CD4-positive, alpha-beta T cell treated with Interleukin-6 at 100 ng/mL for 8 hours (primary cell): ENCODE measurements around the gene DRD4.

Experiments used
- DNase-seq: peaks from one replicate; pipeline ENCODE4 v3.0.0-alpha.2; 2020; ENCODE audit warnings: mixed read lengths, low spot score

The DRD4 gene

GRCh38 chr11:623349-623869 lies 13.7 kb upstream of the DRD4 start:
- no peak for DNase-seq

DNA sequence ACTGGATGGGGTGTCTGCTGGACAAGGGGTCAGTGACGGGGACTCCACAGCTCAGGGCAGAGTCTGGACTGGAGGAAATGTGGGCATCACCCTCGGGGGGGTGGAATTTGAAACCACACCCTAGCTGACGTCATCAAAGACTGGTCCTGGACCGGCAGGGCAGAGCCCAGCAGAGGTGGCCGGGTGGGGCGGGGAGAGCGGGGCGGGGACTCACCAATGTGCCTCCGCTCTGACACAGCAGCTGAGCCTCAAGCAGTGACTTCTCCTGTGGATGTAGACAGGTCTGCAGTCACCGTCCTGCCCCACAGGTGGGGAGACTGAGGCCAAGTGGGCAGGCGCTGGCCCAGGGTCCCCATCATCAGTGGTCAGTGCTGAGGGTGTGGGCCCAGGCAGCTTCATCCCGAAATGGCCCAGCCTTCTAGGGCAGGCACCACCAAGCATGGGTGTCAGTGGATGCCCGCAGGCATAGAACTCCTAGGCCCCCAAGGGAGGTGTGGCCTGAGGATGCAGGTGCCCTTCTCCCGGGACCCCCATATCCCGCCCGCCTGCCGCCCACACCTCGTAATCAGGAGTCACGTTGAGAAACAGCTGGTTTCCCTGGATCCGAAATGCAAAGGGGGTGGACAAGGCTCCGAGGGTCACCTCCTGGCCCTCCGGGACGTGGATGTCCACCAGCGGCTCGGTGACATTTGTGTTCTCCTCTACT lies 12.9 kb upstream of the DRD4 start:
- no peak for DNase-seq

DNA sequence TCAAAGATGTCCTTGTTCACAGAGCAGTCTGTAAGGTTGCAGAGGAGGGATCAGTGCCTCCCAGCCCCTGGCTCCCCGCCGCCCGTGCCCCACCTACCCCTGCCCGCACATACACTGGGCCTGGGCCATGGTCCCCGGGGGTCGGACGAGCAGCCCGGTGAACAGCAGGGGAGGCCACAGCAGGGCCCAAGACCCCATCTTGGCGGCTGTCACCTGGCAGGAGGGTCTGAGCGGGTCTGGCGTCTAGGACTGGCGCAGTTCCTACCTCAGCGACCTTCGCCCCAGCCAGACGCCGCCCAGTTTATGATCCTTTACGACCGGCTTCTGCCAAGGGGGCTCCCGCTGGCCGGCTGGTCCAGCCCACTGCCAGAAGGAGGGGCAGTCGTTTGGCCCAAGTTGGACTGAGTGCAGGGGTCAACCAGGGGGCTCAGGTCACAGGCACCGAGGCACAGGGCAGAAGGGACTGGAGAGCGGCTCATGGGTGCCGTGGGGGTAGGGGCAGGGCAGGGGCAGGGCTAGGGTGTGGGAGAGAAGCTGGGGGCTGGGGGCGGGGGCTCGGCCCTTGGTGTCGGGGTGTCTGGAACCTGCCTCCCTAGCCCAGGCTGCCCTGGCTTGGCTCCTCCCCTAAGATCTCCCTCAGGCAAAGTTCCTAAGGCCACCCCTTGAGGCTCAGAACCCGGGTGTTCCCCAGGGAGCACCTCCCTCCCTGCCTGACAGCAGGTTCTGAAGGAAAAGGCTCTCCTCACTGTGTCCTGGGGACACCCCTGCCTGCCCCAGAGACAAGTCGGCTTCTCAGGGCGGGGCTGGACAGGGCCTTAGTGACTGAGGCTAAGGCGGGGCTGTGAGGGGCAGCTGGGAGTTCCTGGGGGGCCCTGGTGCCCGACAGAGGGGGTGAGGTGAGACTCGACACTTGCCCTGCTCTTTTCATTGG lies 12.1 kb upstream of the DRD4 start, which contains the start of gene CDHR5:
Gene CDHR5 (minus strand): TSS at position 251 of the 931 bp plus-strand sequence. CDS start 53 bp downstream, at position 198.
- DNase-seq = no peak

- DNase-seq = no peak
Measured at GRCh38 chr11:625636-626268, 11.3 kb upstream of the DRD4 start.

- no peak for DNase-seq
Measured at GRCh38 chr11:626475-627307, 10.4 kb upstream of the DRD4 start, which contains the start of gene SCT. Gene SCT, minus strand, starts transcription at chr11:627181. Its CDS starts 38 bp downstream, at chr11:627143.

- no peak for DNase-seq
Measured at GRCh38 chr11:627308-627576, 9.8 kb upstream of the DRD4 start.

DNA sequence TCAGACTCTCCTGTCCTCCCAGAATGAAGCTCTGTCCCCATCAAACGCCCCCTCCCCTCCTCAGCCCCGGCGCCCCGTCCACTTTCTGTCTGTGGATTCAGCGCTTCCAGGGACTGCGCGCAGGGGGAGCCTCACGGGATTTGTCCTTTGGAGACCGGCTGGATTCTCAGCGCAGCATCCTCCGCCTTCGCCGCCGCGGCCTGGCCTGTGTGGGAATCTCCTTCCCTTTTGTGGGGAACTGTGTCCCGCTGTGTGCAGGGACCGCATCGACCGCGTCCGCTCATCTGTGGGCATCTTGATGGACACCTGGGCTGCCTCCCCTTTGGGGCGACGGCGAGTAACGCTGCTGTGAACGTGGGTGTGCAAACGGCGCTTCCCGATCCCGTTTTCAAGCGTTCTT lies 9.0 kb upstream of the DRD4 start:
- DNase-seq = no peak

- no peak for DNase-seq
Measured at GRCh38 chr11:629237-629583, 7.9 kb upstream of the DRD4 start.

DNA sequence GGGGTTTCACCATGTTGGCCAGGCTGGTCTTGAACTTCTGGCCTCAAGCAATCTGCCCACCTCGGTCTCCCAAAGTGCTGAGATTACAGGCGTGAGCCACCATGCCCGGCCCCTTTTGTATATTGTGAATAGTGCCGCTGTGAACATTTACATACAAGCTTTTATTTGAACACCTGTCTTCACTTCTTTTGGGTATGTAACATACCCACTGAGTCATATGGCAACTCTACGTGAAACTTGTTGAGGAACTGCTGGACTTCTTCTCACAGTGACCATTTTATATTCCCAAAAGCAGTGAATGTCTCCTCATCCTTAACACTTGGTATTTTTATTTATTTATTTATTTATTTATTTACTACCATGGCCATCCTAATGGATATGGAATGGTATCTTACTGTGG lies 6.2 kb upstream of the DRD4 start:
- no peak for DNase-seq

GRCh38 chr11:635945-636510 lies 1.0 kb upstream of the DRD4 start:
- DNase-seq = no peak

DNA sequence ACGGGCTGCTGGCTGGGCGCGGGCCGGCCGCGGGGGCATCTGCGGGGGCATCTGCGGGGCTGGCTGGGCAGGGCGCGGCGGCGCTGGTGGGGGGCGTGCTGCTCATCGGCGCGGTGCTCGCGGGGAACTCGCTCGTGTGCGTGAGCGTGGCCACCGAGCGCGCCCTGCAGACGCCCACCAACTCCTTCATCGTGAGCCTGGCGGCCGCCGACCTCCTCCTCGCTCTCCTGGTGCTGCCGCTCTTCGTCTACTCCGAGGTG lies 194 bp downstream of the DRD4 start:
- DNase-seq = no peak

GRCh38 chr11:637593-638521 lies 788 bp downstream of the DRD4 start:
- DNase-seq = no peak

GRCh38 chr11:638631-639331 lies 1.7 kb downstream of the DRD4 start:
- DNase-seq = no peak

DNA sequence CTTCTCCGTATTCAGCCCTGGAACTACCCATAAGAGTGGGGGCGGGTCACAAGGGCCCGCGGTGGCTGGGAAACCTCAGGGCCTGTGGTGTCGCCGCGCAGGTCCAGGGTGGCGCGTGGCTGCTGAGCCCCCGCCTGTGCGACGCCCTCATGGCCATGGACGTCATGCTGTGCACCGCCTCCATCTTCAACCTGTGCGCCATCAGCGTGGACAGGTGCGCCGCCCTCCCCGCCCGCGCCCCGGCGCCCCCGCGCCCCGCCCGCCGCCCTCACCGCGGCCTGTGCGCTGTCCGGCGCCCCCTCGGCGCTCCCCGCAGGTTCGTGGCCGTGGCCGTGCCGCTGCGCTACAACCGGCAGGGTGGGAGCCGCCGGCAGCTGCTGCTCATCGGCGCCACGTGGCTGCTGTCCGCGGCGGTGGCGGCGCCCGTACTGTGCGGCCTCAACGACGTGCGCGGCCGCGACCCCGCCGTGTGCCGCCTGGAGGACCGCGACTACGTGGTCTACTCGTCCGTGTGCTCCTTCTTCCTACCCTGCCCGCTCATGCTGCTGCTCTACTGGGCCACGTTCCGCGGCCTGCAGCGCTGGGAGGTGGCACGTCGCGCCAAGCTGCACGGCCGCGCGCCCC lies 2.4 kb downstream of the DRD4 start:
- no peak for DNase-seq

GRCh38 chr11:640021-640706 lies 3.1 kb downstream of the DRD4 start:
- no peak for DNase-seq

GRCh38 chr11:641806-642370 lies 4.8 kb downstream of the DRD4 start:
- no peak for DNase-seq

DNA sequence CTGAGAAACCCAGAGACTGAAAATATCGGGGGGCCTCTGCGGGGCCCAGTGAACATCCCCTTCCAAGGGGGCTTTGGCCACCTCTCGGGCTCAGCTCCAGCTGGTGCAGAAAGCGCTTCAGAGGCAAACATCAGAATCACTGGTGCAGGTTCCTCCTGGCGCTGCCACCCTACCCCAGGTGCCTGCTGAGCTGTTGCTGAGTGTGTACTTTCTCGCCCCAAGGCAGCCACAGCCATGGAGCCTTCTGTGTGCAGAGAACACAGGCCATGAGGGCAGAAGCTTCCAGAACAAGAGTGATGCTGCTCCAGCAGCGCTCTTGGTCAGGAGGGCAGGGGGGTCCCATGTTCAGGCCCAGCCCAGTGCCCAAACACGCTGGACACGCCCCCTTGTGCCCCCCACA lies 6.3 kb downstream of the DRD4 start:
- DNase-seq = no peak

DNA sequence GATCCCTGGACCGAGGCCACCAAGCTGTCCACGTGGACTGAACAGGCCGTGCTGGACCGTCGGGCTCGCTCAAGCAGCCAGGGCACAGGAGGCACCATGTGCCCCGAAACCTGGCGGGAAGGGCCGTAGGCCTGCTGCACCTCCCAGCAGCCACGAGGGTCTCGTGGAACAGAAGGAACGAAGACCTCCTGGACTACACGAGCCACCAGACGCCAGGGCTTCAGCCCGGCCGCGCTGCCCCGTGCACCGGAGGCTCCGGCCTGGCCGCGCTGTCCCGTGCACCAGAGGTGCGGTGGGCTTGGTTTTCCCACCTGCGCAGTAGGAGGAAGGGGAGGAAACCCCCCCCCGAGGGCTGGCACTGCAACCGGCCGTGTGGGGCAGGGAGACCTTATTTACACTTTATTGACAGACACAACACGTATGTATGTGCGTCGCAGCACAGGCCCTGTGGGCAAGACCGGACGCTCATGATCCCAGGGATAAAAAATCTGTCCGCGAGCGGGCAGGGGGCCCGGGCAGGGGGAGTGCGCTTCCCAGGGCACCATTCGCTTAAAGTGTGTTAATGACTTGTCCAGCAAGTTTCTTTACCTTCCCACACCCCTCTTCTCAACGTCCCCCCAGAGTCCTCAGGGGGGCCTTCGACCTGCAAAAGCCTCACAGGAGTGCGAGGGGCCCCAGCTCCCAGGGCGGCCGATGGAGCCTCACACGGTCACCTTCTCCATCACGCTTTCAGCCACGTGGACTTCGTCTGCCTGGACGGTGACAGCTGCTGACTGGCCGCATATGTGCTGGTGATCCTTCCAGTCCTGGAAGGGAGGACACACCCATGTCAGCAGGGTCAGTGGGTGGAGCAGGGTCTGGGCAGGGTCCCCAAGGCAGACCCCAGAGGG lies 7.0 kb downstream of the DRD4 start:
- no peak for DNase-seq
